DMS53 treated with DMSO at 0.1 percent for 48 hours (cell line): ENCODE data around the gene SLC2A10.

ENCODE experiments used
- DNase-seq: peaks from one replicate; lab custom pipeline; 2025; ENCODE audit not compliant: unreplicated experiment; lab: John Stamatoyannopoulos, UW

SLC2A10 gene

GRCh38 chr20:46724343-46724959, 15.0 kb downstream of the SLC2A10 start:
- DNase-seq: no peak

- no peak for DNase-seq
Measured at GRCh38 chr20:46725186-46726165, 16.0 kb downstream of the SLC2A10 start.

- DNase-seq: no peak
Measured at GRCh38 chr20:46731770-46732169, 22.3 kb downstream of the SLC2A10 start.

GRCh38 chr20:46735436-46735835, 26.0 kb downstream of the SLC2A10 start:
- no peak for DNase-seq

GRCh38 chr20:46739431-46740213, 30.2 kb downstream of the SLC2A10 start:
- peak; percentile 88 for DNase-seq

GRCh38 chr20:46740214-46740609, 30.8 kb downstream of the SLC2A10 start:
- no peak for DNase-seq

- DNase-seq: no peak
Measured at GRCh38 chr20:46741924-46742668, 32.6 kb downstream of the SLC2A10 start.

- no peak for DNase-seq
Measured at GRCh38 chr20:46742669-46743045, 33.2 kb downstream of the SLC2A10 start.

GRCh38 chr20:46743088-46743487, 33.6 kb downstream of the SLC2A10 start:
- DNase-seq: no peak

GRCh38 chr20:46746956-46747526, 37.6 kb downstream of the SLC2A10 start:
- no peak for DNase-seq

GRCh38 chr20:46749147-46749546, 39.7 kb downstream of the SLC2A10 start:
- no peak for DNase-seq

- DNase-seq: no peak
Measured at GRCh38 chr20:46751856-46752255, 42.4 kb downstream of the SLC2A10 start.

- DNase-seq: peak; percentile 41
Measured at GRCh38 chr20:46752728-46753127, 43.3 kb downstream of the SLC2A10 start.

- DNase-seq: no peak
Measured at GRCh38 chr20:46755483-46756413, 46.3 kb downstream of the SLC2A10 start.

- DNase-seq: no peak
Measured at GRCh38 chr20:46756419-46756818, 47.0 kb downstream of the SLC2A10 start.

GRCh38 chr20:46757135-46757534, 47.7 kb downstream of the SLC2A10 start:
- DNase-seq: no peak

GRCh38 chr20:46757754-46758678, 48.6 kb downstream of the SLC2A10 start:
- DNase-seq: peak; percentile 59

GRCh38 chr20:46758929-46759669, 49.6 kb downstream of the SLC2A10 start:
- DNase-seq: no peak
